Immature natural killer cell (primary cell): Measurements from ENCODE around the gene PTPRZ1. TPM values are rescaled to one million over a fixed set of nuclear protein-coding genes. Genes with fewer than 3 reads are reported as not detected.

Experiments used
- DNase-seq, 3 donors: peaks; one replicate each; pipeline ENCODE4 v3.0.0; 2022; ENCODE audit warnings: mixed read lengths in 1 of 3
- H3K27ac Mint-ChIP-seq, 6 donors: one replicate each; pipeline ENCODE4 v1.8.0; 2020; ENCODE audit warnings: mixed read lengths in 6 of 6, mild to moderate bottlenecking in 5 of 6, inconsistent platforms in 4 of 6, moderate library complexity in 3 of 6
- H3K27me3 Mint-ChIP-seq, 3 donors: one replicate each; pipeline ENCODE4 v1.8.0; 2020 to 2021; ENCODE audit warnings: low read depth in 3 of 3, mild to moderate bottlenecking in 3 of 3, mixed read lengths in 3 of 3, moderate library complexity in 3 of 3, inconsistent platforms in 1 of 3
- H3K36me3 Mint-ChIP-seq, 3 donors: one replicate each; pipeline ENCODE4 v1.8.0; 2020; ENCODE audit warnings: mixed read lengths in 3 of 3, inconsistent platforms in 2 of 3, mild to moderate bottlenecking in 2 of 3
- H3K4me1 Mint-ChIP-seq, 2 donors: one replicate each; pipeline ENCODE4 v1.8.0; 2020; ENCODE audit warnings: inconsistent platforms in 2 of 2, mild to moderate bottlenecking in 2 of 2, mixed read lengths in 2 of 2, moderate library complexity in 1 of 2
- H3K4me3 Mint-ChIP-seq, 5 donors: one replicate each; pipeline ENCODE4 v1.8.0; 2020; ENCODE audit warnings: mild to moderate bottlenecking in 5 of 5, mixed read lengths in 5 of 5, inconsistent platforms in 3 of 5, moderate library complexity in 3 of 5
- H3K9me3 Mint-ChIP-seq, 6 donors: one replicate each; pipeline ENCODE4 v1.8.0; 2020; ENCODE audit warnings: mild to moderate bottlenecking in 6 of 6, mixed read lengths in 6 of 6, inconsistent platforms in 4 of 6, moderate library complexity in 3 of 6
- polyA plus RNA-seq, 3 donors: library from polyadenylated mRNA; unstranded; fragments of 300-500 nt; fragmentation: Illumina TruSeq; gene quantifications; one replicate each; pipeline ENCODE4 v1.2.3, GENCODE V29; 2021

The PTPRZ1 gene
- polyA plus RNA-seq, 3 donors from 2014 or later, result not detected

- no peak overlapping the region for H3K27ac Mint-ChIP-seq
- no peak for DNase-seq
- H3K4me3 Mint-ChIP-seq, result no peak overlapping the region
- peaks cover 0 to 9% (median 4%) of the 10 kb centered on the region in 3 donors for H3K36me3 Mint-ChIP-seq
- peaks cover 0 to 8% (median 0%) of the 10 kb centered on the region in 6 donors for H3K9me3 Mint-ChIP-seq
- H3K27me3 Mint-ChIP-seq, result peaks cover 0 to 2% (median 0%) of the 10 kb centered on the region in 3 donors
- no peaks in the 10 kb centered on the region for H3K4me1 Mint-ChIP-seq
Measured at GRCh38 chr7:122094549-122094948, 221.6 kb downstream of the PTPRZ1 start.

- Mint-ChIP-seq H3K9me3 (peaks cover 0 to 8% (median under 1%) of the 10 kb centered on the region in 6 donors), H3K27ac (no peak overlapping the region), H3K27me3 (peaks cover 0 to 2% (median 0%) of the 10 kb centered on the region in 3 donors), H3K4me1 (no peaks in the 10 kb centered on the region), H3K36me3 (peaks cover 9 to 19% (median 13%) of the 10 kb centered on the region in 3 donors), H3K4me3 (no peak overlapping the region)
- DNase-seq, result no peak
Measured at GRCh38 chr7:122095642-122096041, 222.7 kb downstream of the PTPRZ1 start.

- no peak overlapping the region for H3K27ac Mint-ChIP-seq
- H3K27me3 Mint-ChIP-seq, result no peaks in the 10 kb centered on the region
- no peak overlapping the region for H3K4me3 Mint-ChIP-seq
- DNase-seq, result no peak
- H3K36me3 Mint-ChIP-seq, result peaks cover 32 to 41% (median 34%) of the 10 kb centered on the region in 3 donors
- peaks cover 13 to 36% (median 20%) of the 10 kb centered on the region in 6 donors for H3K9me3 Mint-ChIP-seq
- no peaks in the 10 kb centered on the region for H3K4me1 Mint-ChIP-seq
Measured at GRCh38 chr7:122100021-122100420, 227.1 kb downstream of the PTPRZ1 start.

GRCh38 chr7:122103064-122103463 lies 230.1 kb downstream of the PTPRZ1 start:
- H3K4me3 Mint-ChIP-seq, result no peak overlapping the region
- no peaks in the 10 kb centered on the region for H3K4me1 Mint-ChIP-seq
- H3K36me3 Mint-ChIP-seq, result peaks cover 47 to 57% (median 50%) of the 10 kb centered on the region in 3 donors

More at GRCh38 chr7:122103064-122103463, 230.1 kb downstream of the PTPRZ1 start:
- DNase-seq, result no peak
- Mint-ChIP-seq H3K27me3 (peaks cover 0 to 2% (median 2%) of the 10 kb centered on the region in 3 donors), H3K9me3 (peaks cover 17 to 54% (median 31%) of the 10 kb centered on the region in 6 donors), H3K27ac (no peak overlapping the region)
